GM12878 (cell line): ENCODE data around the gene STXBP1. TPM values are rescaled to one million over a fixed set of nuclear protein-coding genes. Genes with fewer than 3 reads are reported as not detected.

Experiments used
- ESRRA ChIP-seq: IDR thresholded peaks from 2 replicates; pipeline ENCODE4 v1.6.1; 2012; ENCODE audit warnings: mild to moderate bottlenecking, low read length, improper control_type of control experiment
- IKZF1 ChIP-seq: fragments of 450-650 bp; conservative IDR thresholded peaks from 2 replicates; pipeline ENCODE4 v1.6.1; 2017; ENCODE audit warnings: antibody characterized with exemption, mild to moderate bottlenecking
- IKZF2 ChIP-seq, 2 experiments: fragments of 450-650 bp; IDR thresholded peaks; 2 replicates each; pipeline ENCODE4 v1.6.1; 2017; ENCODE audit warnings: mild to moderate bottlenecking in 2 of 2, moderate library complexity in 2 of 2
- MTA2 ChIP-seq: fragments of 450-650 bp; IDR thresholded peaks from 2 replicates; pipeline ENCODE4 v1.6.1; 2016; ENCODE audit warnings: low read depth, mild to moderate bottlenecking, moderate library complexity
- PML ChIP-seq: IDR thresholded peaks from 2 replicates; pipeline ENCODE4 v1.6.1; 2012; ENCODE audit warnings: low read length, inconsistent platforms
- POLR2AphosphoS5 ChIP-seq: IDR thresholded peaks from 2 replicates; pipeline ENCODE4 v1.6.1; 2011; ENCODE audit warnings: mild to moderate bottlenecking, low read length, inconsistent platforms
- RAD21 ChIP-seq: IDR thresholded peaks from 2 replicates; pipeline ENCODE4 v1.6.1; 2011; ENCODE audit warnings: mild to moderate bottlenecking, low read depth, low read length, moderate library complexity; ENCODE audit not compliant: insufficient read depth
- SMAD5 ChIP-seq: IDR thresholded peaks from 2 replicates; pipeline ENCODE4 v1.6.1; 2016; ENCODE audit warnings: antibody characterized with exemption, low read depth
- SMC3 ChIP-seq: IDR thresholded peaks from 2 replicates; pipeline ENCODE4 v1.6.1; 2011; ENCODE audit warnings: low read length, improper control_type of control experiment, borderline replicate concordance
- STAT3 ChIP-seq: IDR thresholded peaks from 2 replicates; pipeline ENCODE4 v1.6.1; 2011; ENCODE audit warnings: low read depth, low read length, improper control_type of control experiment
- polyA plus RNA-seq, 11 experiments: library from polyadenylated mRNA; depleted of rRNA in 4 of 11; unstranded in 6 of 11; stranded (reverse) in 5 of 11; fragments of >200 nt; fragmentation: Nextera tagmentation in 4 of 11; fragmentation: Illumina TruSeq in 1 of 11; extraction: Ambion mirVana in 4 of 11; extraction: Trizol in 1 of 11; gene quantifications; 1 replicate in 1 of 11; 2 replicates in 10 of 11; pipeline versions ENCODE4 v1.2.1 to v1.2.3, GENCODE V29; 2011 to 2016; ENCODE audit warnings: inconsistent platforms in 2 of 11, missing spikeins in 2 of 11, low read depth in 1 of 11
- total RNA-seq, 4 experiments: library from RNA; depleted of rRNA in 3 of 4; stranded (reverse); fragments of >200 nt in 3 of 4; fragmentation: Illumina TruSeq in 1 of 4; extraction: Trizol in 1 of 4; gene quantifications; 2 replicates each; pipeline versions ENCODE4 v1.2.1 to v1.2.3, GENCODE V29; 2013 to 2021
- TF ChIP-seq, protein P1 (sequence below): fragments of 450-650 bp; IDR thresholded peaks from 2 replicates; pipeline ENCODE4 v1.6.1; 2017; ENCODE audit warnings: low read depth, mild to moderate bottlenecking, moderate library complexity
- TF ChIP-seq, protein P2 (sequence below), 3 experiments: IDR thresholded peaks in 2 of 3; conservative IDR thresholded peaks in 1 of 3; 2 replicates each; pipeline ENCODE4 v1.5.1; 2011; ENCODE audit warnings: low read depth in 3 of 3, low read length in 3 of 3, mild to moderate bottlenecking in 3 of 3, control low read depth in 2 of 3, moderate library complexity in 2 of 3, inconsistent platforms in 1 of 3, mixed read lengths in 1 of 3; ENCODE audit not compliant: control insufficient read depth in 2 of 3, insufficient read depth in 1 of 3; ENCODE audit errors: extremely low read depth in 1 of 3
- TF ChIP-seq, protein P3 (sequence below): fragments of 450-650 bp; IDR thresholded peaks from 2 replicates; pipeline ENCODE4 v1.6.1; 2016; ENCODE audit warnings: mild to moderate bottlenecking
- TF ChIP-seq, protein P4 (sequence below): fragments of 450-650 bp; formaldehyde crosslinking; IDR thresholded peaks from 2 replicates; pipeline ENCODE4 v1.4.0; 2022; ENCODE audit warnings: mild to moderate bottlenecking, moderate library complexity
- TF ChIP-seq, protein P5 (sequence below): fragments of 450-650 bp; IDR thresholded peaks from 2 replicates; pipeline ENCODE4 v1.6.1; 2017; ENCODE audit warnings: mild to moderate bottlenecking

The STXBP1 gene
- total and polyA plus RNA-seq, 10 of the 15 experiments (the other 5 are each of a cell fraction or from before 2014, with no cell fraction given), result 0.08 to 0.85 (median 0.31) TPM; not detected in 3

DNA sequence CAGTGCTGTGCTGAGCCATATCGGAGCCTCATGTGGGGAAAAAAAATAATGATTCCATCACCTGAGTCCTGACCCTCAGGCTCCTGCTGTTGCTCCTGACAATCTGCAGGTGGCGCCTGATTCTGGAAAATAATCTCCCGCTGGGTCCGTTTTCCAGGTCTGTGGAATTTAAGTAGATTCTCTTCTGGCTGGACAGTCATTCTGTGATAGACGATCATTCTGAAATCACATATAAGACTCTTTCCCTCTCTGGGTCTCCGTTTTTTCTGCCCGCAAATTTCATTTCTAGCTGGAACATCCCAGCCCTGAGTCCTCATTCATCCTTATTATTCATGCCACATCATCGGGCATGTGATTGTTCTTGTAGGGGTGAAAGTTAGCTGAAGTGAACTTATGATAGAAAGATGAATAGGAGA is 22.1 kb upstream of the STXBP1 start (continued):
- TF ChIP-seq MTA2, result no peak
- peak; percentile 91 for TF ChIP-seq SMC3
- TF ChIP-seq PML, result no peak
- no peak for TF ChIP-seq STAT3
- TF ChIP-seq SMAD5, result no peak
- peak in 1 of 2 experiments; percentile 31; a peak in 1 of 4 replicates for TF ChIP-seq IKZF2 (IDR thresholded peaks at IDR 0.05)
- TF ChIP-seq, protein P1, sequence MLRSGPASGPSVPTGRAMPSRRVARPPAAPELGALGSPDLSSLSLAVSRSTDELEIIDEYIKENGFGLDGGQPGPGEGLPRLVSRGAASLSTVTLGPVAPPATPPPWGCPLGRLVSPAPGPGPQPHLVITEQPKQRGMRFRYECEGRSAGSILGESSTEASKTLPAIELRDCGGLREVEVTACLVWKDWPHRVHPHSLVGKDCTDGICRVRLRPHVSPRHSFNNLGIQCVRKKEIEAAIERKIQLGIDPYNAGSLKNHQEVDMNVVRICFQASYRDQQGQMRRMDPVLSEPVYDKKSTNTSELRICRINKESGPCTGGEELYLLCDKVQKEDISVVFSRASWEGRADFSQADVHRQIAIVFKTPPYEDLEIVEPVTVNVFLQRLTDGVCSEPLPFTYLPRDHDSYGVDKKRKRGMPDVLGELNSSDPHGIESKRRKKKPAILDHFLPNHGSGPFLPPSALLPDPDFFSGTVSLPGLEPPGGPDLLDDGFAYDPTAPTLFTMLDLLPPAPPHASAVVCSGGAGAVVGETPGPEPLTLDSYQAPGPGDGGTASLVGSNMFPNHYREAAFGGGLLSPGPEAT, result no peak
- no peak for TF ChIP-seq POLR2AphosphoS5
- peak; percentile 75 for TF ChIP-seq RAD21
- TF ChIP-seq, protein P2, sequence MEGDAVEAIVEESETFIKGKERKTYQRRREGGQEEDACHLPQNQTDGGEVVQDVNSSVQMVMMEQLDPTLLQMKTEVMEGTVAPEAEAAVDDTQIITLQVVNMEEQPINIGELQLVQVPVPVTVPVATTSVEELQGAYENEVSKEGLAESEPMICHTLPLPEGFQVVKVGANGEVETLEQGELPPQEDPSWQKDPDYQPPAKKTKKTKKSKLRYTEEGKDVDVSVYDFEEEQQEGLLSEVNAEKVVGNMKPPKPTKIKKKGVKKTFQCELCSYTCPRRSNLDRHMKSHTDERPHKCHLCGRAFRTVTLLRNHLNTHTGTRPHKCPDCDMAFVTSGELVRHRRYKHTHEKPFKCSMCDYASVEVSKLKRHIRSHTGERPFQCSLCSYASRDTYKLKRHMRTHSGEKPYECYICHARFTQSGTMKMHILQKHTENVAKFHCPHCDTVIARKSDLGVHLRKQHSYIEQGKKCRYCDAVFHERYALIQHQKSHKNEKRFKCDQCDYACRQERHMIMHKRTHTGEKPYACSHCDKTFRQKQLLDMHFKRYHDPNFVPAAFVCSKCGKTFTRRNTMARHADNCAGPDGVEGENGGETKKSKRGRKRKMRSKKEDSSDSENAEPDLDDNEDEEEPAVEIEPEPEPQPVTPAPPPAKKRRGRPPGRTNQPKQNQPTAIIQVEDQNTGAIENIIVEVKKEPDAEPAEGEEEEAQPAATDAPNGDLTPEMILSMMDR (IDR thresholded peaks at IDR 0.05 in 2 of 3, conservative IDR thresholded peaks at IDR 0.05 in 1 of 3; ENCODE audit: control insufficient read depth in 2 of 3, extremely low read depth in 1 of 3, insufficient read depth in 1 of 3, low read depth in 3 of 3, low read length in 3 of 3), result peak; percentile 82 to 86 (median 82)
- no peak for TF ChIP-seq ESRRA
- TF ChIP-seq, protein P3, sequence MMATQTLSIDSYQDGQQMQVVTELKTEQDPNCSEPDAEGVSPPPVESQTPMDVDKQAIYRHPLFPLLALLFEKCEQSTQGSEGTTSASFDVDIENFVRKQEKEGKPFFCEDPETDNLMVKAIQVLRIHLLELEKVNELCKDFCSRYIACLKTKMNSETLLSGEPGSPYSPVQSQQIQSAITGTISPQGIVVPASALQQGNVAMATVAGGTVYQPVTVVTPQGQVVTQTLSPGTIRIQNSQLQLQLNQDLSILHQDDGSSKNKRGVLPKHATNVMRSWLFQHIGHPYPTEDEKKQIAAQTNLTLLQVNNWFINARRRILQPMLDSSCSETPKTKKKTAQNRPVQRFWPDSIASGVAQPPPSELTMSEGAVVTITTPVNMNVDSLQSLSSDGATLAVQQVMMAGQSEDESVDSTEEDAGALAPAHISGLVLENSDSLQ, result no peak
- peak; percentile 48 for TF ChIP-seq IKZF1
- TF ChIP-seq, protein P4, sequence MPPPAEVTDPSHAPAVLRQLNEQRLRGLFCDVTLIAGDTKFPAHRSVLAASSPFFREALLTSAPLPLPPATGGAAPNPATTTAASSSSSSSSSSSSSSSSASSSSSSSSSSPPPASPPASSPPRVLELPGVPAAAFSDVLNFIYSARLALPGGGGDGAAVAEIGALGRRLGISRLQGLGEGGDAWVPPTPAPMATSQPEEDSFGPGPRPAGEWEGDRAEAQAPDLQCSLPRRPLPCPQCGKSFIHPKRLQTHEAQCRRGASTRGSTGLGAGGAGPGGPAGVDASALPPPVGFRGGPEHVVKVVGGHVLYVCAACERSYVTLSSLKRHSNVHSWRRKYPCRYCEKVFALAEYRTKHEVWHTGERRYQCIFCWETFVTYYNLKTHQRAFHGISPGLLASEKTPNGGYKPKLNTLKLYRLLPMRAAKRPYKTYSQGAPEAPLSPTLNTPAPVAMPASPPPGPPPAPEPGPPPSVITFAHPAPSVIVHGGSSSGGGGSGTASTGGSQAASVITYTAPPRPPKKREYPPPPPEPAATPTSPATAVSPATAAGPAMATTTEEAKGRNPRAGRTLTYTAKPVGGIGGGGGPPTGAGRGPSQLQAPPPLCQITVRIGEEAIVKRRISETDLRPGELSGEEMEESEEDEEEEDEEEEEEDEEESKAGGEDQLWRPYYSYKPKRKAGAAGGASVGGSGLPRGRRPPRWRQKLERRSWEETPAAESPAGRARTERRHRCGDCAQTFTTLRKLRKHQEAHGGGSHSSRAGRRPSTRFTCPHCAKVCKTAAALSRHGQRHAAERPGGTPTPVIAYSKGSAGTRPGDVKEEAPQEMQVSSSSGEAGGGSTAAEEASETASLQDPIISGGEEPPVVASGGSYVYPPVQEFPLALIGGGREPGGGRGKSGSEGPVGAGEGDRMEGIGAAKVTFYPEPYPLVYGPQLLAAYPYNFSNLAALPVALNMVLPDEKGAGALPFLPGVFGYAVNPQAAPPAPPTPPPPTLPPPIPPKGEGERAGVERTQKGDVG, result no peak
- TF ChIP-seq, protein P5, sequence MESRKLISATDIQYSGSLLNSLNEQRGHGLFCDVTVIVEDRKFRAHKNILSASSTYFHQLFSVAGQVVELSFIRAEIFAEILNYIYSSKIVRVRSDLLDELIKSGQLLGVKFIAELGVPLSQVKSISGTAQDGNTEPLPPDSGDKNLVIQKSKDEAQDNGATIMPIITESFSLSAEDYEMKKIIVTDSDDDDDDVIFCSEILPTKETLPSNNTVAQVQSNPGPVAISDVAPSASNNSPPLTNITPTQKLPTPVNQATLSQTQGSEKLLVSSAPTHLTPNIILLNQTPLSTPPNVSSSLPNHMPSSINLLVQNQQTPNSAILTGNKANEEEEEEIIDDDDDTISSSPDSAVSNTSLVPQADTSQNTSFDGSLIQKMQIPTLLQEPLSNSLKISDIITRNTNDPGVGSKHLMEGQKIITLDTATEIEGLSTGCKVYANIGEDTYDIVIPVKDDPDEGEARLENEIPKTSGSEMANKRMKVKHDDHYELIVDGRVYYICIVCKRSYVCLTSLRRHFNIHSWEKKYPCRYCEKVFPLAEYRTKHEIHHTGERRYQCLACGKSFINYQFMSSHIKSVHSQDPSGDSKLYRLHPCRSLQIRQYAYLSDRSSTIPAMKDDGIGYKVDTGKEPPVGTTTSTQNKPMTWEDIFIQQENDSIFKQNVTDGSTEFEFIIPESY, result no peak
- TF ChIP-seq, all 136 proteins: peak for 7
